GM12892 (cell line): Measurements from ENCODE around the gene EPB41.
A peak's percentile ranks its signal among the peaks of the same experiment; 100 is the strongest.
"Not testable (repeated sequence)": the region's sequence is repeated elsewhere in the genome, so short reads cannot be mapped to it uniquely, and the experiment has no call there.

ENCODE experiments used
- DNase-seq: peaks from one replicate; pipeline ENCODE4 v3.0.0; 2011; ENCODE audit not compliant: insufficient read length
- FAIRE-seq: peaks from 2 replicates; lab custom pipeline; 2011; peaks lifted over from hg19 to GRCh38; lab: Jason Lieb, UNC
- POLR2A ChIP-seq: IDR thresholded peaks from 2 replicates; pipeline ENCODE4 v1.6.1; 2011; ENCODE audit warnings: low read depth, low read length, control low read depth
- POLR2AphosphoS5 ChIP-seq: IDR thresholded peaks from 2 replicates; pipeline ENCODE4 v1.6.1; 2011; ENCODE audit warnings: low read depth, low read length, control low read depth
- TAF1 ChIP-seq: IDR thresholded peaks from 2 replicates; pipeline ENCODE4 v1.6.1; 2011; ENCODE audit warnings: low read depth, mild to moderate bottlenecking, control low read depth, low read length, borderline replicate concordance

The EPB41 gene

GRCh38 chr1:28936528-28936927 is 22.2 kb downstream of the EPB41 start:
- FAIRE-seq (peak; percentile 44), DNase-seq (no peak)
- TF ChIP-seq TAF1, result no peak
- no peak for TF ChIP-seq POLR2A
- no peak for TF ChIP-seq POLR2AphosphoS5

- DNase-seq, FAIRE-seq: not testable (repeated sequence)
Observed at GRCh38 chr1:28943581-28943980, 29.2 kb downstream of the EPB41 start.

- TF ChIP-seq POLR2A (no peak), POLR2AphosphoS5 (no peak), TAF1 (no peak)
- FAIRE-seq, result no peak
- DNase-seq, result no peak
Observed at GRCh38 chr1:28950006-28950405, 35.6 kb downstream of the EPB41 start.

- no peak for FAIRE-seq
- TF ChIP-seq TAF1 (no peak), POLR2A (no peak), POLR2AphosphoS5 (no peak)
- DNase-seq, result no peak
Observed at GRCh38 chr1:28950449-28950848, 36.1 kb downstream of the EPB41 start.

- FAIRE-seq, result no peak
- no peak for DNase-seq
- no peak for TF ChIP-seq POLR2AphosphoS5
- TF ChIP-seq POLR2A, result no peak
- no peak for TF ChIP-seq TAF1
Observed at GRCh38 chr1:28954126-28954726, 39.9 kb downstream of the EPB41 start.

- DNase-seq (no peak), FAIRE-seq (no peak)
- TF ChIP-seq TAF1, result no peak
- TF ChIP-seq POLR2A, result no peak
- TF ChIP-seq POLR2AphosphoS5, result no peak
Observed at GRCh38 chr1:28956038-28956464, 41.7 kb downstream of the EPB41 start.

GRCh38 chr1:28962114-28962831 is 47.9 kb downstream of the EPB41 start:
- FAIRE-seq, result peak; percentile 24
- not testable (repeated sequence) for DNase-seq

GRCh38 chr1:28965271-28965870 is 51.0 kb downstream of the EPB41 start:
- TF ChIP-seq POLR2A (no peak), POLR2AphosphoS5 (no peak), TAF1 (no peak)
- FAIRE-seq, result no peak
- DNase-seq, result no peak

- DNase-seq, result no peak
- TF ChIP-seq POLR2A (no peak), TAF1 (no peak), POLR2AphosphoS5 (no peak)
- FAIRE-seq, result no peak
Observed at GRCh38 chr1:28966617-28967016, 52.2 kb downstream of the EPB41 start.

GRCh38 chr1:28971980-28972771 is 57.8 kb downstream of the EPB41 start:
- no peak for DNase-seq
- no peak for FAIRE-seq
- TF ChIP-seq POLR2AphosphoS5 (no peak), TAF1 (no peak), POLR2A (no peak)

GRCh38 chr1:28973596-28974421 is 59.4 kb downstream of the EPB41 start:
- no peak for FAIRE-seq
- TF ChIP-seq TAF1, result no peak
- no peak for TF ChIP-seq POLR2A
- TF ChIP-seq POLR2AphosphoS5, result no peak
- DNase-seq, result no peak
